Skeletal muscle satellite cell (primary cell): ENCODE measurements around the gene MIPEP.

Experiments used
- H3K27me3 ChIP-seq: 2 replicates; pipeline ENCODE4 v1.7.0; 2013; ENCODE audit warnings: low read length; ENCODE audit not compliant: control insufficient read depth, insufficient read depth
- H3K36me3 ChIP-seq: 2 replicates; pipeline ENCODE4 v1.7.0; 2013; ENCODE audit warnings: mild to moderate bottlenecking, control low read depth, low read length; ENCODE audit not compliant: insufficient read depth
- H3K4me1 ChIP-seq: 2 replicates; pipeline ENCODE4 v1.7.0; 2013; ENCODE audit warnings: low read length; ENCODE audit not compliant: control insufficient read depth, insufficient read depth
- H3K4me2 ChIP-seq: 2 replicates; pipeline ENCODE4 v1.7.0; 2013; ENCODE audit warnings: mild to moderate bottlenecking, low read length
- H3K4me3 ChIP-seq: 2 replicates; pipeline ENCODE4 v1.7.0; 2013; ENCODE audit warnings: low read length
- H3K9ac ChIP-seq: 2 replicates; pipeline ENCODE4 v1.7.0; 2013; ENCODE audit warnings: mild to moderate bottlenecking, low read depth, low read length, moderate library complexity
- H3K9me3 ChIP-seq: replicated peaks from 2 replicates; pipeline ENCODE4 v1.7.0; 2013; ENCODE audit warnings: mild to moderate bottlenecking, control low read depth, low read length

MIPEP gene

DNA sequence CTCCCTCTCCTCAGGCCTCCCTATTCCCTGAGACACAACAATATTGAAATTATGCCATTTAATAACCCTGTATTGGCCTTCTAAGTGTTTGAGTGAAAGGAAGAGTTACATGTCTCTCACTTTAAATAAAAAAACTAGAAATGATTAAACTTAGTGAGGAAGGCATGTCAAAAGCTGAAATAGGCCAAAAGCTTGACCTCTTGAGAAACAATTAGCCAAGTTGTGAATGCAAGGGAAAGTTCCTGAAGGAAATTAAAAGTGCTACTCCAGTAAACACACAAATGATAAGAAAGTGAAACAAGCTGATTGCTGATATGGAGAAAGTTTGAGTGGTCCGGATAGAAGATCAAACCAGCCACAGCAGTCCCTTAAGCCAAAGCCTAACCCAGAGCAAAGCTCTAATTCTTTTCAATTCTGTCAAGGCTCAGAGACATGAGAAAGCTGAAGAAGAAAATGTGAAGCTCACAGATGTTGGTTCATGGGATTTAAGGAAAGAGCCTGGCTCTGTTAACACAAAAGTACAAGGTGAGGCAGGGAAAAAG is 191.4 kb downstream of the MIPEP start:
- Histone ChIP-seq H3K4me1 (peaks cover 28% of the 10 kb centered on the region), H3K9ac (no peak overlapping the region), H3K4me3 (no peak overlapping the region), H3K4me2 (no peak overlapping the region), H3K9me3 (no peaks in the 10 kb centered on the region), H3K27me3 (no peaks in the 10 kb centered on the region), H3K36me3 (no peaks in the 10 kb centered on the region)

GRCh38 chr13:23696610-23697009 is 192.6 kb downstream of the MIPEP start:
- Histone ChIP-seq H3K9ac (no peak overlapping the region), H3K36me3 (no peaks in the 10 kb centered on the region), H3K9me3 (no peaks in the 10 kb centered on the region), H3K27me3 (no peaks in the 10 kb centered on the region), H3K4me1 (peaks cover 17% of the 10 kb centered on the region), H3K4me2 (no peak overlapping the region), H3K4me3 (no peak overlapping the region)

DNA sequence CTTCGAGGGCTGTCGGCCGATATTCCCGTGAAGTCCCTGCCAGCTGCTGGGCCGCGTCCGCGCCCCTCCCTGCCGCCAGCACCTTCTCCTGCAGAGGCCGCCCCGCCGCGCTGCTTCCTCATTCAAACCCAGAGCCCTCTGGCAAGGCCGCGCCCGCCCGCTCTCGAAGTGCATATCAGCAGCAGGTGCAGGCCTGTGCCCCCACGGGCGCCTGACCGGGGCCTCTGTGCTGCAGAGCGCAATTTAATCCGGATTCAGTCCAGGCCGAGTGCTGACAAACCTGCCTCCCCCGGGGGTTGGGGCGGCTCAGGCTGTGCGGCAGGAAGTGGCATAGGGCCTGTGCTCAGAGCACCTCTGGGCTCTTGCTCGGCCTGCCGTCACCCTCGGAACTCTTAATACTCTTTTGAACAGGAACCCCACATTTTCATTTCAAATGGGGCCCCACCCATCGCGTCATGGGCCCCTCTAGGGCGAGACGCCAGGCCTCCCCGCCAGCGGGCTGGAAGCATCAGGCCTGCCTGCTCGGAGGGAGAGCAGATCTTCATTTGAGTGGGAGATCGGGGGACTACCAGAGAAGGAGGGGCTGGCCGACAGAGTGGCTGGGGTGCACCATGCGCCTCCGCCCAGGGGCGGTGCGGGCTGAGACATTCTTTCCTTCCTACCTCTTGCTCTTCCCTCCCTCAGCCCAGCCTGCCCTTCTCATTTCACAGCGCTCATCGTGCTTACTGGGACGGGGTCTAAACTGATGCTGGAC is 193.3 kb downstream of the MIPEP start:
- no peaks in the 10 kb centered on the region for H3K27me3 ChIP-seq
- no peaks in the 10 kb centered on the region for H3K36me3 ChIP-seq
- peak overlapping the region; percentile 64 for H3K4me2 ChIP-seq
- H3K9me3 ChIP-seq: no peaks in the 10 kb centered on the region
- no peak overlapping the region for H3K4me3 ChIP-seq
- no peak overlapping the region for H3K9ac ChIP-seq
- peaks cover 11% of the 10 kb centered on the region for H3K4me1 ChIP-seq

- peaks cover 9% of the 10 kb centered on the region for H3K4me1 ChIP-seq
- H3K9ac ChIP-seq: no peak overlapping the region
- H3K4me3 ChIP-seq: no peak overlapping the region
- no peaks in the 10 kb centered on the region for H3K27me3 ChIP-seq
- no peaks in the 10 kb centered on the region for H3K9me3 ChIP-seq
- H3K4me2 ChIP-seq: peak overlapping the region; percentile 64
- no peaks in the 10 kb centered on the region for H3K36me3 ChIP-seq
Observed at GRCh38 chr13:23695196-23695595, 194.0 kb downstream of the MIPEP start.

GRCh38 chr13:23692816-23693215 is 196.4 kb downstream of the MIPEP start:
- Histone ChIP-seq H3K4me3 (no peak overlapping the region), H3K4me2 (no peak overlapping the region), H3K4me1 (peaks cover 9% of the 10 kb centered on the region), H3K9me3 (no peaks in the 10 kb centered on the region), H3K9ac (no peak overlapping the region), H3K27me3 (no peaks in the 10 kb centered on the region), H3K36me3 (no peaks in the 10 kb centered on the region)

DNA sequence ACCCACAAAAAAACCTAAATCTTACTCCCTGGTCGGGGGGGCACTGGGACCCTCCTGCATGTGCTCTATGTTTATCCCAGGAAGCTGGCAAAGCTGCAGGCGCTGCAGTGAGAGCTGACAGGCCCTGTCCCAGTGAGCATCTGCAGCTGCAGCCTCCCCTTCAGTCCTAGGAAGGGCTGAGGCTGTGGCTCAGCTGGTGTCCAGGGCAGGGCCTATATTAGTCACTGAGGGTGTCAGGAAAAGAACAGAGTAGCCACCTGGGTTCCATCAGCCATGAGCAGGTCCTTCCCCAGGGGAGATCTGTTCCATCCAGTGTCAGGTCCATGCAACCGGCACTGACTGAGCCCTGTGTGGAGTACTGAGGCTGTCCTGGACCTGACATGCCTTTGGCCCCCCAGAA is 198.5 kb downstream of the MIPEP start:
- Histone ChIP-seq H3K4me1 (peaks cover 4% of the 10 kb centered on the region), H3K36me3 (no peaks in the 10 kb centered on the region), H3K4me3 (no peak overlapping the region), H3K27me3 (no peaks in the 10 kb centered on the region), H3K9me3 (no peaks in the 10 kb centered on the region), H3K9ac (no peak overlapping the region), H3K4me2 (no peak overlapping the region)

DNA sequence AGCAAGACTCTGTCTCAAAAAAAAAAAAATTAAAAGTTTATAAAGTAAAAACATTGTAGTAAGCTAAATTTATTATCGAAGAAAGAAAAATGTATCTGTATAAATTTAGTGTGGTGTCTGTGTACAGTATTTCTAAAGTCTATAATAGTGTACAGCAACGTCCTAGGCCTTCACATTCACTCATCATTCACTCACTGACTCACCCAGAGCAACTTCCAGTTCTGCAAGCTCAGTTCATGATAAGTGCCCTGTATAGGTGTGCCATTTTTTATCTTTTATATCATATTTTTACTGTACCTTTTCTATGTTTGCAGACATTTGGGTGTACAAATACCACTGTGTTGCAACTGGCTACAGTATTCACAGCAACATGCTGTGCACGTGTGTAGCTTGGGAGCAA is 200.9 kb downstream of the MIPEP start:
- Histone ChIP-seq H3K4me1 (no peaks in the 10 kb centered on the region), H3K27me3 (no peaks in the 10 kb centered on the region), H3K36me3 (no peaks in the 10 kb centered on the region), H3K9ac (no peak overlapping the region), H3K4me3 (no peak overlapping the region), H3K9me3 (no peaks in the 10 kb centered on the region), H3K4me2 (no peak overlapping the region)

DNA sequence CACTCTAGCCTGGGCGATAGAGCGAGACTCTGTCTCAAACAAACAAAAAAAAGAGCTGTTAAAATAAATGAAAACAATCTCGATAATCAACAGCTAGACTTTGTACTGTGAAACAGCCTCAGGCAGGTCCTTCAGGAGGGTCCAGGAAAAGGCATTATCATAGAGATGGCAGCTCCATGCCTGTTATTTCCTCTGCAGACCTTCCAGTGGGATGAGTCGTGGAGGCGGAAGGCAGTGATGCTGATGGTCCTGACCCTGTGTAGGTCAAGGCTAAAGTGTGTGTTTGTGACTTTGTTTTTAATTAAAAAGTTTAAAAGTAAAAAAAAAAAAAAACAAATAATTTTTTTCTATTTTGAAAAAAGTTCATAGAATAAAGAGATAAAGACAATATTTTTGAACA is 201.6 kb downstream of the MIPEP start:
- Histone ChIP-seq H3K27me3 (no peaks in the 10 kb centered on the region), H3K9me3 (no peaks in the 10 kb centered on the region), H3K4me2 (no peak overlapping the region), H3K9ac (no peak overlapping the region), H3K4me3 (no peak overlapping the region), H3K36me3 (no peaks in the 10 kb centered on the region), H3K4me1 (no peaks in the 10 kb centered on the region)

- H3K4me1 ChIP-seq: no peaks in the 10 kb centered on the region
- H3K27me3 ChIP-seq: no peaks in the 10 kb centered on the region
- no peaks in the 10 kb centered on the region for H3K36me3 ChIP-seq
Observed at GRCh38 chr13:23686948-23687347, 202.3 kb downstream of the MIPEP start.

GRCh38 chr13:23685416-23685815 is 203.8 kb downstream of the MIPEP start:
- H3K4me3 ChIP-seq: no peak overlapping the region

More at GRCh38 chr13:23686948-23687347, 202.3 kb downstream of the MIPEP start:
- H3K4me3 ChIP-seq: no peak overlapping the region
- no peak overlapping the region for H3K4me2 ChIP-seq
- H3K9me3 ChIP-seq: no peaks in the 10 kb centered on the region
- H3K9ac ChIP-seq: no peak overlapping the region

DNA sequence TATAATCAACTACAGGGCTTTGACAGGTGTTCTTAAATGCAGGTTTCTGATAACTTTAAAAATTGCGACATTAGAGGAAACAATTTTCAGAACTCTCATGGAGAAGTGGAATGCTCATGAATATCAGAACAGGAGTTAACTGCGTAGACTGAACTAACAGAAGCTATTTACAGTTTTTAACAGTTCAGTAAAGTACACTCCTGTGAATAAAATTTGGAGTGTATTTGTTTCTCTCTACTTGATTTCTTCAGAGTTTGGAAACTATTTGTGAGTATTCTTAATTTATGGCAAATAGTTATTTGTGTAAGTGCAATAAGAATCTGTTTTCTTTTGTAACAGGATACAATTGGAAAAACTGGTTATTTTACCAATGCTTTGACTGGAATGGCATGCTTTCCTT is 204.6 kb downstream of the MIPEP start:
- H3K36me3 ChIP-seq: no peaks in the 10 kb centered on the region
- no peak overlapping the region for H3K9ac ChIP-seq
- H3K4me1 ChIP-seq: peaks cover 8% of the 10 kb centered on the region
- H3K4me2 ChIP-seq: no peak overlapping the region
- no peaks in the 10 kb centered on the region for H3K27me3 ChIP-seq
- H3K9me3 ChIP-seq: no peaks in the 10 kb centered on the region
- H3K4me3 ChIP-seq: no peak overlapping the region

More at GRCh38 chr13:23685416-23685815, 203.8 kb downstream of the MIPEP start:
- Histone ChIP-seq H3K9ac (no peak overlapping the region), H3K27me3 (no peaks in the 10 kb centered on the region), H3K4me2 (no peak overlapping the region), H3K4me1 (peaks cover 8% of the 10 kb centered on the region), H3K9me3 (no peaks in the 10 kb centered on the region), H3K36me3 (no peaks in the 10 kb centered on the region)

DNA sequence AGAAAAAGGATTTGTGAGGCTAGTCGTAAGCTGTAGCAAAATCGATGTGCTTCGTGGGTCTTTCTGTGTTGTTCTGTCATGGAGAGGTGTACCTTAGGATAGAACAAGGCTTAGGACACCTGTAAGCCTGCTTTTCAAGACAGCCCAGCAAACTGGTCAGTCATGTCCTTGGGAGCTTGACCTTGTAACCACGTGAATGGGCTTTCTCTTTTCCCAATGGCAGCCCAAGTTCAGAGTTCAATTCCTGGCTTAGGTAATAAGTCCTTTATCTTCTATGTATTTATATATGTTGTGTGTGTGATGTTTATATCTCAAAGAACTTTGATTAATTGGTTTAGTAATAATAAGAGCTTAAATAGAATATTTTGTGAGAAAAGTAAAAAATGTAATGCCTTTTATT is 206.1 kb downstream of the MIPEP start:
- no peaks in the 10 kb centered on the region for H3K27me3 ChIP-seq
- no peak overlapping the region for H3K4me2 ChIP-seq
- H3K9me3 ChIP-seq: no peaks in the 10 kb centered on the region
- peaks cover 18% of the 10 kb centered on the region for H3K4me1 ChIP-seq
- no peak overlapping the region for H3K9ac ChIP-seq
- H3K4me3 ChIP-seq: no peak overlapping the region
- no peaks in the 10 kb centered on the region for H3K36me3 ChIP-seq
